Astrocyte of the cerebellum (primary cell): ENCODE results near the gene TRIM29.

ENCODE experiments used
- DNase-seq: peaks from one replicate; pipeline ENCODE4 v3.0.0-alpha.2; 2011; ENCODE audit warnings: low read depth
- H3K4me3 ChIP-seq: 2 replicates; pipeline ENCODE4 v1.5.1; 2011; ENCODE audit warnings: mild to moderate bottlenecking, low read depth, low read length, moderate library complexity
- in situ Hi-C: cut with HindIII; loops from 2 replicates; pipeline ENCODE4 v1.10.0; 2017; ENCODE audit warnings: low sequenced_read_pairs
- TF ChIP-seq, protein P1 (sequence below): IDR thresholded peaks from 2 replicates; pipeline ENCODE4 v1.5.1; 2012; ENCODE audit warnings: low read length, low read depth, moderate library complexity, mild to moderate bottlenecking; ENCODE audit errors: missing control alignments

Gene TRIM29

DNA sequence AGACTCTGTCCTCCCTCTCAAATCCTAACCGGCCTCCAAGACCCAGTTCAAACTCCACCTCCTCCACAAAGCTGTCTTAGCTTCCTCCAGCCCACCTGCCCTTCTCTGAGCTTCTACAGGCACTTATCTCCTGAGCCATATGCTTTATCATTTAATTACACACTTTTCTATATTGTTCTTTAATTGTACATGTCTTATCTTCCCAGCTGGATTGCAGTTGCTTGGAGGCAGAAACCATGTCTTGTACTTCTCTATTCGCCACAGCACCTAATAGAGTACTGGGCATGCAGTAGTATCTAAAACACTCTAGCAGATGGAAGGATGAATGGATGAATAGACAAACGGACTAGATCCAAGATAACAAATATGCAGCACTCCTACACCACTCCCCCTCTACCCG lies 11.3 kb downstream of the TRIM29 start:
- in situ Hi-C loops, result no loop called here
- no peak for DNase-seq
- no peak overlapping the region for H3K4me3 ChIP-seq
- TF ChIP-seq, protein P1, sequence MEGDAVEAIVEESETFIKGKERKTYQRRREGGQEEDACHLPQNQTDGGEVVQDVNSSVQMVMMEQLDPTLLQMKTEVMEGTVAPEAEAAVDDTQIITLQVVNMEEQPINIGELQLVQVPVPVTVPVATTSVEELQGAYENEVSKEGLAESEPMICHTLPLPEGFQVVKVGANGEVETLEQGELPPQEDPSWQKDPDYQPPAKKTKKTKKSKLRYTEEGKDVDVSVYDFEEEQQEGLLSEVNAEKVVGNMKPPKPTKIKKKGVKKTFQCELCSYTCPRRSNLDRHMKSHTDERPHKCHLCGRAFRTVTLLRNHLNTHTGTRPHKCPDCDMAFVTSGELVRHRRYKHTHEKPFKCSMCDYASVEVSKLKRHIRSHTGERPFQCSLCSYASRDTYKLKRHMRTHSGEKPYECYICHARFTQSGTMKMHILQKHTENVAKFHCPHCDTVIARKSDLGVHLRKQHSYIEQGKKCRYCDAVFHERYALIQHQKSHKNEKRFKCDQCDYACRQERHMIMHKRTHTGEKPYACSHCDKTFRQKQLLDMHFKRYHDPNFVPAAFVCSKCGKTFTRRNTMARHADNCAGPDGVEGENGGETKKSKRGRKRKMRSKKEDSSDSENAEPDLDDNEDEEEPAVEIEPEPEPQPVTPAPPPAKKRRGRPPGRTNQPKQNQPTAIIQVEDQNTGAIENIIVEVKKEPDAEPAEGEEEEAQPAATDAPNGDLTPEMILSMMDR, result no peak

DNA sequence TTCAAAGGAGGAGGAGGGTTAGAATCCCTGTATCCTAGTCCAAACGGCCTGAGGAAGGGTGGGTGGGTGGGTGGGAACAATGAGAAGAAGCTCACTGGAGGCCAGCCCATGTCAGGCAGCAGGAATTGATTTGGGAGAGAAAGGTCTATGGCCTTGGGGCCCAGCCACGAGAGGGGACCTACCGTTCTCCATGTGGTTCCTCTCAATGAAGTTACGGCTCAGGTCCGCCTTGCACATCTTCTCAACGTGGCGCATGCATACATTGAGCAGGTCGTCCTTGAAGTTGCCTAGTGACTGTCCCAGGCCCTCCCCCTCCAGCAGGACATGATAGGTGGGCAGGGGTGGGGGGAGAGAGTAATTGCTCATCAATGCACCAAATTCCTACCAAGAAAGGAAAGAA lies 12.4 kb downstream of the TRIM29 start:
- TF ChIP-seq, protein P1, result no peak
- no peak overlapping the region for H3K4me3 ChIP-seq
- in situ Hi-C loops, result no loop called here
- no peak for DNase-seq

DNA sequence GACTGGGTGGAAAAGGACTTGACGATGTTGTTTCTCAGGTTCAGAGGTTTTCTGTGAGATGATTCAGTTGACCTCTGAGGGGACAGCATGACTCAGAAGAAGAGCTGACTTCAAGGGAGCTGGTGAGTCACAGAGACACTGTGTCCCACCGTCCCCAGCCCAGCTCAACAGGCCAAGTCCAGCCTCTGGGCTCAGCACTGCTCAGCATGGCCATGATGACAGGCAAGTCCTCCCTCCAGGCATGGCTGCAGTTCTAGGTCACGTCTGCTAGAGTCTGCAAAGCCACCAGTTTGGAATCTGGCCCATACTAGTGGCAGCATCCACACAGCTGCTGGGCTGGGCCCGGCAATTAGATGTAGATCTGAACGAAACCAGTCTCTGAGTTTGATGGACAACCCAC lies 12.9 kb downstream of the TRIM29 start:
- no peak overlapping the region for H3K4me3 ChIP-seq
- DNase-seq, result no peak
- in situ Hi-C loops, result no loop called here
- TF ChIP-seq, protein P1, result no peak

DNA sequence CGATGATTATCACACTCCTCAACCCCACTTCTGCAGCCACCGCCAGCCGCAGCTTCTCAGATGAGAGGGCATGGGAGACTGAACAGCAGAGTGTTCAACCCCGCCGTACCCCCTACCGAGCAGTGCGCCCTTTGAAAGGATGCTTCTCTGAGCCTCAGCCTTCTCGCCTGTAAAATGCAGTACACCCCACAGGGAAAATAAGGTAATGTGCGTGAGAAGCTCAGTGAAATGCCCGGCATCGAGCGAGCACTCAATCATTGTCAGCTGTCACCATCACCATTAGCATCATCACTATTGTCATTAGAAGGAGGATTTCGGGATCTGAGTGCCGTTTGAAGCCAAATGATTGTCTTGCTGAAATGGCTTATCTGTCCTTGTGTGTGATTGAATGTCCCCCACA lies 13.6 kb downstream of the TRIM29 start:
- H3K4me3 ChIP-seq, result no peak overlapping the region
- no peak for DNase-seq
- TF ChIP-seq, protein P1, result no peak
- in situ Hi-C loops, result no loop called here

DNA sequence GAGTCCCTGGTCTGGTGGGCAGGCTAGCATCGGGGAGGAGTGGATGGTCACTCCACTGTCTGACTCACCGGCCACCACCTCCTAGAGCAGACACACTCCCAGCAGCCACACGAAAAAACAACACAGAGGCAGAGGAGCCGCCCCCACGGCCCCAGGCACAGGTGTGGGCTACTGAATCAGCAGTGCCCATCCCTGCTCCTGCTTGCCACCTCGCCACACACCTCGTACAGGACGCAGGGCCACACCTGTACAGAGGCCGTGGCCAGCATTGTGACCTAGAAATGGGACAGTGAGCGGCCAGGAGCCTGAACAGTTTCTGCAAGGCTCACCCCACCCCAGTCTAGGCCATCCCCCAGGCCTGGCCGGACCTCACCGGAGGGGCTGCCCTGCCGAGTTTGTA lies 14.0 kb downstream of the TRIM29 start:
- TF ChIP-seq, protein P1, result no peak
- H3K4me3 ChIP-seq, result no peak overlapping the region
- DNase-seq, result no peak
- in situ Hi-C loops, result no loop called here

DNA sequence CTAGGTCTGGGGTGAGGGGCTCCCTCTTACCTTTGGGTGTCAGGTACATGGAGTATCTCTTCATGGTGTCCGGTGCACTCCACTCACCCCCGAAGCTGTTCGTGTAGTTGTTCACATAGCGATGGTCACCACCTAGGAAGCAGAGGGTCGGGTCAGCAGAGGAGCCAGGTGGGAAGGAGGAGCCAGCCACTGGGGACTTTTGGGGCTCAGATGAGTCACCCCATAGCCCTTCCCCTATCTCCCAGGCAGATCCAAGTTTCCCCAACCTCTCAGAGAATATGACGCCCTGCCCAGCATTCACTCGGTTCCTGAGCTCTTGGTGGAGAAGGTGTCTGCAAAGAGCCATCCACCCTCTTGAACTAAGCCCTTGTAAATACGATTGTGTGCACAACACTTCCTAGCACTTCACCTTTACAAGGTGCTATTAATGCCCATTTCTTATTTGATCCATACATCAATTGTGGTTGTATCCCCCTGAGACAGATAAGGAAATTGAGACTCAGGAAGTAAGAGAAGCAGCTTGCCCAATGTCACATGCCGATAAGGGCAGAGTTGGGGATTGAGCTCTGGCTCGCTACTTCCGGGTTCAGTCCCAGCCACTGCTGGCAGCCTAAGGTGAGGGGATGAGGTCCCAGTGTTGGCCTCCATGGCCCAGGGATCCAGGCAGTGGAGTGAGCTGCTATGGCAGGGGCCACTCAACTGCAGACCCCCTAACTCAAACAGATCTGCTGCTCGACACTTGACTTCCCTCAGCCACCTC lies 14.8 kb downstream of the TRIM29 start:
- TF ChIP-seq, protein P1, result no peak
- in situ Hi-C loops, result no loop called here
- H3K4me3 ChIP-seq, result no peak overlapping the region
- no peak for DNase-seq
